Lower leg skin (tissue), 4 donors: ENCODE measurements around the gene CRYGB. TPM values are rescaled to one million over a fixed set of nuclear protein-coding genes. Genes with fewer than 3 reads are reported as not detected.
"Not testable (repeated sequence)": the region's sequence is repeated elsewhere in the genome, so short reads cannot be mapped to it uniquely, and the experiment has no call there.

ENCODE experiments used
- DNase-seq, 2 donors: peaks; one replicate each; pipeline ENCODE4 v3.0.0-alpha.2; 2019; ENCODE audit warnings: low spot score in 2 of 2
- H3K4me3 ChIP-seq: fragments of 200-600 bp; sonication (generic); 2 replicates; pipeline ENCODE4 v1.5.1; 2017; ENCODE audit warnings: mild to moderate bottlenecking, low read depth; ENCODE audit not compliant: poor library complexity, severe bottlenecking
- POLR2A ChIP-seq, 2 donors: fragments of 450-650 bp; IDR thresholded peaks; one replicate each; pipeline ENCODE4 v1.6.1; 2016 to 2017; ENCODE audit warnings: antibody characterized with exemption in 2 of 2, mild to moderate bottlenecking in 1 of 2, moderate library complexity in 1 of 2
- WGBS, 2 donors: methylation state at CpG; one replicate each; pipeline ENCODE4 v1.1.5; 2018; 5-methylcytosine and 5-hydroxymethylcytosine counted together
- intact Hi-C: fragments of 100-400 bp; cut with DNase I; formaldehyde crosslinking; loops from one replicate; pipeline ENCODE4 v1.15.0; 2023; ENCODE audit warnings: low total_unique reads
- total RNA-seq, 4 donors: library from RNA; depleted of rRNA; stranded (reverse); fragments of >200 nt; gene quantifications; one replicate each; pipeline ENCODE4 v1.1.0, GENCODE V29; 2016
- TF ChIP-seq, protein P1 (sequence below), 3 donors: fragments of 450-650 bp; IDR thresholded peaks; one replicate each; pipeline ENCODE4 v1.5.1; 2016; ENCODE audit warnings: antibody characterized with exemption in 3 of 3, mild to moderate bottlenecking in 3 of 3, moderate library complexity in 2 of 3

CRYGB gene
- total RNA-seq, 4 donors from 2014 or later = not detected

DNA sequence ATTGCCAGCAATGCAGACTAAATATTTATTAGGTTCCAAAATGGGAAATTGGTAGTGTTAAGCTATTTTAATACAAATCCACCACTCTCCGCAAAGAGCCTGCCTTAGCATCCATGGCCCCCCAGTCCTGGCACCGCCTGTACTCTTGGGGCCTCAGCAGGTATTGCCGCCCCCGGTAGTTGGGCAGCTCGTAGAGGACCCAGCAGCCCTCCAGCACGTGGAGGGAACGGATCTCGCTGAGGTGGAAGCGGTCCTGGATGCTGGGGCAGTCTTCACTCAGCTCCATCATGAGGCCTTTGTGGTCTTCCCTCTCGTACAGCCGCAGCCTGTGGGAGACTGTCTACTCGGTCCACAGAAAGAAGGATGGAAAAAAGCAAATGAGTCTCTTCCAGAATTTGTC lies 17.8 kb downstream of the CRYGB start:
- DNase-seq = no peak
- WGBS, 2 donors = 92 to 94% methylated on average over 12 of the region's 12 CpGs
- H3K4me3 ChIP-seq = no peak overlapping the region
- intact Hi-C loops = no loop called here
- TF ChIP-seq, protein P1, sequence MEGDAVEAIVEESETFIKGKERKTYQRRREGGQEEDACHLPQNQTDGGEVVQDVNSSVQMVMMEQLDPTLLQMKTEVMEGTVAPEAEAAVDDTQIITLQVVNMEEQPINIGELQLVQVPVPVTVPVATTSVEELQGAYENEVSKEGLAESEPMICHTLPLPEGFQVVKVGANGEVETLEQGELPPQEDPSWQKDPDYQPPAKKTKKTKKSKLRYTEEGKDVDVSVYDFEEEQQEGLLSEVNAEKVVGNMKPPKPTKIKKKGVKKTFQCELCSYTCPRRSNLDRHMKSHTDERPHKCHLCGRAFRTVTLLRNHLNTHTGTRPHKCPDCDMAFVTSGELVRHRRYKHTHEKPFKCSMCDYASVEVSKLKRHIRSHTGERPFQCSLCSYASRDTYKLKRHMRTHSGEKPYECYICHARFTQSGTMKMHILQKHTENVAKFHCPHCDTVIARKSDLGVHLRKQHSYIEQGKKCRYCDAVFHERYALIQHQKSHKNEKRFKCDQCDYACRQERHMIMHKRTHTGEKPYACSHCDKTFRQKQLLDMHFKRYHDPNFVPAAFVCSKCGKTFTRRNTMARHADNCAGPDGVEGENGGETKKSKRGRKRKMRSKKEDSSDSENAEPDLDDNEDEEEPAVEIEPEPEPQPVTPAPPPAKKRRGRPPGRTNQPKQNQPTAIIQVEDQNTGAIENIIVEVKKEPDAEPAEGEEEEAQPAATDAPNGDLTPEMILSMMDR (IDR thresholded peaks at IDR 0.05) = no peak
- no peak for TF ChIP-seq POLR2A (IDR thresholded peaks at IDR 0.05)

DNA sequence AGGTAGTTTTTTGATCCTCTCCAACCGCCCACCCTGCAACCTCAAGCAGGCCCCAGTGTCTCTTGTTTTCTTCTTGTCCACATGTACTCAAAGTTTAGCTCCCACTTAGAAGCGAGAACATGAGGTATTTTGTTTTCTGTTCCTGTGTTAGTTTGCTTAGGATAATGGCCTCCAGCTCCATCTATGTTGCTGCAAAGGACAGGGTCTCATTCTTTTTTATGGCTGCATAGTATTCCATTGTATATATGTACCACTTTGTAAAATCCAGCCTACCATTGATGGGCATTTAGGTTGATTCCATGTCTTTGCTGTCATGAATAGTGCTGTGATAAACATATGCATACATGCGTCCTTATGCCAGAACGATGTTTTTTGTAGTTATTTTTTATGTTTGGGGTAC lies 18.9 kb downstream of the CRYGB start:
- DNase-seq = no peak
- TF ChIP-seq, protein P1 (IDR thresholded peaks at IDR 0.05) = no peak
- TF ChIP-seq POLR2A (IDR thresholded peaks at IDR 0.05) = no peak
- 94 to 97% methylated on average over 4 of the region's 4 CpGs for WGBS, 2 donors
- intact Hi-C loops = no loop called here
- H3K4me3 ChIP-seq = no peak overlapping the region

DNA sequence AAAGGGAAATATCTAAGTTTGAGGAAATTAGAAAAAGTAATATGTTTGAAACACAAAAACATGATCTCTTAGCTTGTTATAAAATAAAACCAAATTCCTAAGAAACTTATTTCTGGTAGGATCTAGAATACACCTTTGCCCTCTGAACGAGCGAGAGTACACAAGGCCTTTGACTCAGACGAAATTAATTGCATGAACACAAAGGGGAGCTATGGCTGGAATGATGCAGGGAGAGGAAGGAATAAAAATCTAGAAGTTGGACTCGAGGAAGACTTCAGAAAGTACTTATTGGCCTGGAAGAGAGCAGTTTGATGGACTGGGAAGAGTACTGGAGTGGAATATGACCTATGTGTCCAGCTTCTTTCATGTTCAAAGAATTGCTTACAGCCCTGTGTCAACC lies 20.7 kb downstream of the CRYGB start:
- intact Hi-C loops = no loop called here
- whole genome bisulfite sequencing, 2 donors = 84 to 90% methylated on average over 4 of the region's 4 CpGs
- TF ChIP-seq POLR2A (IDR thresholded peaks at IDR 0.05) = no peak
- TF ChIP-seq, protein P1 (IDR thresholded peaks at IDR 0.05) = no peak
- no peak overlapping the region for H3K4me3 ChIP-seq
- no peak for DNase-seq

DNA sequence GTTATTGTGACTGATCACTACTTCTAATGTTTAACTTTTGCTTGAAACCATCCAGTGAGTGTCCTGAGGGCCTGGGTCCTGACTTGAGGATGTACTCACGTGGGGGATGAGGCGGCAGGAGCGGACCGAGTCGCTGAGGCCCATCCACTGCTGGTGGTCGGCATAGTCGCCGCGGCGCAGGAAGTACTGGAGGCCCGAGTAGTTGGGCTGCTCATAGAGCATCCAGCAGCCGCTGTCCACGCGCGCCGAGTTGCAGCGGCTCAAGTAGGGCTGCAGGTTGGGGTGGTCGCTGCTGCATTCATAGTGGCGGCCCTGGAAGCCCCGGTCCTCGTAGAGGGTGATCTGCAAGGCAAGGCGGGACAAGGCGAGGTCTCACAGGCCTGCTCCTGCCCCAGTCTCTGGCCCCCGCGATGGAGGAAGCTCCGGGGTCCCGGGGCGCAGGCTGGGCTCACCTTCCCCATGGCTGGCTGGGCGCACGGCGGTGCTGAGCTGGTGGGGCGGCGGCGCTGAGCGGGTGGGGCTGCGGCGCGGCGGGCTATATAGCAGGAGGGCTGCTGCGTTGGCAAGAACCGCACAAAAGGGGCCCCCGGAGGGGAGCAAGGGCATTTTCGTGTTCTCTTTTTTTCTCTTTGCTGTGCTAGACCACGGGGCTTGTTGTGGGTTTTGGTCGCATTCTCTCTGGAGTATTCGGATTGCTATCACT lies 21.8 kb downstream of the CRYGB start, which contains the start of gene CRYGD:
TSS of gene CRYGD (minus strand) at position 512 of the 703 bp plus-strand sequence. CDS start at position 461, 51 bp downstream.
- WGBS, 2 donors = 11 to 13% methylated on average over 33 to 36 of the region's 46 CpGs
- intact Hi-C loops, H3K4me3 ChIP-seq, DNase-seq: not testable (repeated sequence)

DNA sequence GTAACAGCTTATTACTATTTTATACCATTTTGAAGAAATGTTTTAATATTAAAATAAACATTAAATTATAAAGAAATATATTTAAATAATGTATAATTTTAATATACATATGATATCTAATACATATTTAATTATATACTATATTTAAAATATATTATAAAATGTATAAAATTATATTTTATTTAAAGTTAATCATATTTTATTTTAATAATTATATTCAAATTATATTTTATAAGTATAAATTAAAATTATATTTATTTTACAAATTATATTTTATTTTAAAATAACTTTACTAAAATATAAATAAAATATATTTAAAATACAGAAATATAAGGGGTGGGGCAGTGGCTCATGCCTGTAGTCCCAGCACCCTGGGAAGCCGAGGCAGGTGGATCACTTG lies 23.7 kb downstream of the CRYGB start:
- WGBS, 2 donors = 90 to 93% methylated on average over 1 of the region's 1 CpG
- no peak for TF ChIP-seq POLR2A (IDR thresholded peaks at IDR 0.05)
- TF ChIP-seq, protein P1 (IDR thresholded peaks at IDR 0.05) = no peak
- no peak overlapping the region for H3K4me3 ChIP-seq
- no peak for DNase-seq
- intact Hi-C loops = no loop called here

DNA sequence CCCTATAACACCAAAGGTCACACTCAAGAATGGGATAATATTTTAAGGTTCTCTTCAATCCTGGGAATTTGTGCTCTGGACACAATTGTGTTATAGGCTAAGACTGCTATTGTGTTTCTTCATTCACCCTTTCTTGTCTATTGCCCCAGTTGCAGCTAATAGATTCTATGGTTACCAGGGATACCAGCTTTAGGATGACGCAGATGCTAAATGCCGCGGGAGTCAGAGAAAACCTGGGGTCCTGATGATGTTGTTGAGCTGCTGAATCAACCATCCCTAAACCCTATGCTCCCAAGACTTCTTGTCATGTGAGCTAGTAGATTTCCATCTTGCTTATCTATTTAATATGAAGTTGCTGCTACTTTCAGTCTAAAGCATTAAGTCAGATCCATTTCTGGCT lies 27.0 kb downstream of the CRYGB start:
- WGBS, 2 donors = 92 to 95% methylated on average over 3 of the region's 3 CpGs
- intact Hi-C loops = no loop called here
- no peak for DNase-seq
- H3K4me3 ChIP-seq = no peak overlapping the region
- TF ChIP-seq, protein P1 (IDR thresholded peaks at IDR 0.05) = no peak
- no peak for TF ChIP-seq POLR2A (IDR thresholded peaks at IDR 0.05)

DNA sequence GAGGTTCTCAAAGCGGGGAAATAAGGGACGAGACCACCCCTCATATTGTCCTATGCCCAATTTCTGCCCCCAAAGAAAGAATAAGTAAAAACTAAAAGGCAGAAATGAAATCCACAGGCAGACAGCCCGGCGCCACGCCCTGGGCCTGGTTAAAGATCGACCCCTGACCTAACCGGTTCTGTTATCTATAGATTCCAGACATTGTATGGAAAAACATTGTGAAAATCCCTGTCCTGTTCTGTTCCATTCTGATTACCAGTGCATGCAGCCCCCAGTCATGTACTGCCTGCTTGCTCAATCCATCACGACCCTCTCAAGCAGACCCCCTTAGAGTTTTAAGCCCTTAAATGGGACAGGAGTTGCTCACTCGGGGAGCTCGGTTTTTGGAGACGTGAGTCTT lies 28.6 kb downstream of the CRYGB start:
- intact Hi-C loops, DNase-seq, H3K4me3 ChIP-seq: not testable (repeated sequence)
- 92 to 93% methylated on average over 11 of the region's 11 CpGs for WGBS, 2 donors
